HL-60 (cell line): ENCODE measurements around the gene TMEM182.
A peak's percentile ranks its signal among the peaks of the same experiment; 100 is the strongest.

ENCODE experiments used
- DNase-seq, 2 experiments: peaks; one replicate each; pipeline ENCODE4 v3.0.0-alpha.2; 2010 to 2020; ENCODE audit warnings: low read depth in 1 of 2, low spot score in 1 of 2
- H3K27ac ChIP-seq: fragments of 250-450 bp; sonication (Bioruptor Pico); replicated peaks from 2 replicates; pipeline ENCODE4 v1.5.1; 2020; ENCODE audit warnings: mild to moderate bottlenecking, moderate library complexity
- H3K27me3 ChIP-seq: fragments of 250-450 bp; sonication (Bioruptor Pico); 2 replicates; pipeline ENCODE4 v1.5.1; 2021; ENCODE audit warnings: mild to moderate bottlenecking, moderate library complexity; ENCODE audit not compliant: insufficient read depth, poor library complexity, severe bottlenecking
- H3K4me3 ChIP-seq: replicated peaks from 2 replicates; pipeline ENCODE4 v1.5.1; 2011; ENCODE audit warnings: mild to moderate bottlenecking, control low read depth, low read length; ENCODE audit not compliant: insufficient read depth
- CTCF ChIP-seq: IDR thresholded peaks from one replicate; pipeline ENCODE4 v1.5.1; 2011; ENCODE audit warnings: low read length, control low read depth, inconsistent platforms; ENCODE audit not compliant: insufficient read depth
- GABPA ChIP-seq: IDR thresholded peaks from 2 replicates; pipeline ENCODE4 v1.6.1; 2012; ENCODE audit warnings: low read depth
- POLR2AphosphoS5 ChIP-seq: IDR thresholded peaks from 2 replicates; pipeline ENCODE4 v1.6.1; 2012; ENCODE audit warnings: low read depth
- SPI1 ChIP-seq: IDR thresholded peaks from 2 replicates; pipeline ENCODE4 v1.6.1; 2012; ENCODE audit warnings: low read depth, mild to moderate bottlenecking, borderline replicate concordance
- TF ChIP-seq, protein P1 (sequence below): IDR thresholded peaks from 2 replicates; pipeline ENCODE4 v1.6.1; 2012; ENCODE audit warnings: low read depth; ENCODE audit not compliant: insufficient replicate concordance

TMEM182 gene

DNA sequence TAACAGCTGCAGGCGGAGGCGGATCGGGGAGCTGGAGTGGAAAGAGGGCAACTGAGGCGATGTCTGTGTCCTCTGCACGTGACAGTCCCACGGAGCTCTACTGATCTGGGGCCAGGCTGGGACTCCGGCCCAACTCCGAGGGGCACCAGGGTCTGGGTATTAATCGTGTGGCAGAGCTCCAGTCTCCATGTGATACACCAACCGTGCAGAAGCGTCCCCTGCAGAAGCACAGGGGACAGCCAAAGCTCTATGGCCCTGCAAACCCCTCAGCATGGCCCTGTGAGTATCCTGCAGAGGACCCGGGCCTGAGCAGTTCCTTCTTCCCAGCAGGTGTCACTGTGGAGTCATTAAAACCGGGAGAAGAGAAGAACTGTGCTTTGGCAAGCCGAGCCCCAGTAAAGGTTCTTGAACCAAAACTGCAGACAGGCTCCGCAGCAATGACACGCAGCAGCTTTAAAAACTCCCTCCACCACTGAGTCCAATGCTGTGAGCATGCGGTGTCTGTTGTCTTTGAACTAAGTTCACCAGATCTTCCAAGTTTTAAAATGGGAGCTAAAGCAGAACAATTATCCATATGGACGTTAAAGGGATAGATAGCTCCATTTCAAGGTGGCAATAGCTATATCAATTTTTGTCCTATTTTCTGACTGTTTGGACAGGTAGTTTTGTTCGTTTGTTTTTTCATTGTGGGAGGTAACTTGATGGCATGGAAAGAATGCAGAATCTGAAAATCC, 79.4 kb downstream of the TMEM182 start:
- Histone ChIP-seq H3K27ac (no peak overlapping the region), H3K4me3 (no peak overlapping the region), H3K27me3 (no peaks in the 10 kb centered on the region)
- peak; percentile 48 for TF ChIP-seq CTCF
- TF ChIP-seq, protein P1, sequence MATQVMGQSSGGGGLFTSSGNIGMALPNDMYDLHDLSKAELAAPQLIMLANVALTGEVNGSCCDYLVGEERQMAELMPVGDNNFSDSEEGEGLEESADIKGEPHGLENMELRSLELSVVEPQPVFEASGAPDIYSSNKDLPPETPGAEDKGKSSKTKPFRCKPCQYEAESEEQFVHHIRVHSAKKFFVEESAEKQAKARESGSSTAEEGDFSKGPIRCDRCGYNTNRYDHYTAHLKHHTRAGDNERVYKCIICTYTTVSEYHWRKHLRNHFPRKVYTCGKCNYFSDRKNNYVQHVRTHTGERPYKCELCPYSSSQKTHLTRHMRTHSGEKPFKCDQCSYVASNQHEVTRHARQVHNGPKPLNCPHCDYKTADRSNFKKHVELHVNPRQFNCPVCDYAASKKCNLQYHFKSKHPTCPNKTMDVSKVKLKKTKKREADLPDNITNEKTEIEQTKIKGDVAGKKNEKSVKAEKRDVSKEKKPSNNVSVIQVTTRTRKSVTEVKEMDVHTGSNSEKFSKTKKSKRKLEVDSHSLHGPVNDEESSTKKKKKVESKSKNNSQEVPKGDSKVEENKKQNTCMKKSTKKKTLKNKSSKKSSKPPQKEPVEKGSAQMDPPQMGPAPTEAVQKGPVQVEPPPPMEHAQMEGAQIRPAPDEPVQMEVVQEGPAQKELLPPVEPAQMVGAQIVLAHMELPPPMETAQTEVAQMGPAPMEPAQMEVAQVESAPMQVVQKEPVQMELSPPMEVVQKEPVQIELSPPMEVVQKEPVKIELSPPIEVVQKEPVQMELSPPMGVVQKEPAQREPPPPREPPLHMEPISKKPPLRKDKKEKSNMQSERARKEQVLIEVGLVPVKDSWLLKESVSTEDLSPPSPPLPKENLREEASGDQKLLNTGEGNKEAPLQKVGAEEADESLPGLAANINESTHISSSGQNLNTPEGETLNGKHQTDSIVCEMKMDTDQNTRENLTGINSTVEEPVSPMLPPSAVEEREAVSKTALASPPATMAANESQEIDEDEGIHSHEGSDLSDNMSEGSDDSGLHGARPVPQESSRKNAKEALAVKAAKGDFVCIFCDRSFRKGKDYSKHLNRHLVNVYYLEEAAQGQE = no peak
- no peak for TF ChIP-seq GABPA
- peak in 1 of 2 experiments; percentile 62 for DNase-seq

- Histone ChIP-seq H3K27ac (no peak overlapping the region), H3K4me3 (no peak overlapping the region), H3K27me3 (no peaks in the 10 kb centered on the region)
- TF ChIP-seq, protein P1 = no peak
- TF ChIP-seq CTCF (no peak), SPI1 (no peak), POLR2AphosphoS5 (no peak), GABPA (no peak)
- no peak for DNase-seq
These were observed 82.1 kb downstream of the TMEM182 start for GRCh38 chr2:102843764-102844443.

DNA sequence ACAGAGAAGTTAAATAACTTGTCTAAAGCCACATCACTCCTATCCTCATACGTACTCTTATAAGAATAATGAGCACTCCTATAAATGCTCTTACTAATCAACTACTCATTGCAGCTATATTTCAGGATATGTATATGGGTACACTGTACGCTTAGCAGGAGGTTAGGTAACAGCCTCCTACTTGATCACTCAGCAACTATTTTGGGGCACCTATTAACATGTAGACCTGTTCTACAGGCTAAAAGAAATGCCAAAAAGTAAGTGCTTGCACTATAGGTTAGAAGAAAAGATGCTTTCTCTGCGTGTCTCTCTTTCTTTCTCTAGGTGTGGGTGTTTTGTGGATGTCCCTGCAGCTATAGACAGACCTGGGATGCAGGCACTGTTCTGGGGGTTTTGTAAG, 83.1 kb downstream of the TMEM182 start:
- no peak overlapping the region for H3K4me3 ChIP-seq
- no peaks in the 10 kb centered on the region for H3K27me3 ChIP-seq
- TF ChIP-seq, protein P1 = no peak
- no peak for TF ChIP-seq SPI1
- TF ChIP-seq POLR2AphosphoS5 = no peak
- TF ChIP-seq GABPA = no peak
- TF ChIP-seq CTCF = no peak
- no peak overlapping the region for H3K27ac ChIP-seq
- DNase-seq = no peak
